Activated CD4-positive, alpha-beta T cell treated with anti-CD3 and anti-CD28 coated beads for 24 hours (primary cell): ENCODE results near the gene MBOAT7.
A peak's percentile ranks its signal among the peaks of the same experiment; 100 is the strongest.
"Not testable (repeated sequence)": the region's sequence is repeated elsewhere in the genome, so short reads cannot be mapped to it uniquely, and the experiment has no call there.

Experiments used
- DNase-seq, 2 donors: peaks; one replicate each; pipeline ENCODE4 v3.0.0-alpha.2; 2020; ENCODE audit warnings: low read depth in 2 of 2

Gene MBOAT7

GRCh38 chr19:54189145-54189734 lies at the start of gene MBOAT7:
Gene MBOAT7, minus strand, starts transcription at chr19:54189580. Its CDS starts 1,072 bp downstream, at chr19:54188508.
- no peak for DNase-seq

- no peak for DNase-seq
Observed at GRCh38 chr19:54233941-54234340, 44.6 kb upstream of the MBOAT7 start.

- peak; percentile 80 to 85 for DNase-seq
Observed at GRCh38 chr19:54231077-54231931, 41.9 kb upstream of the MBOAT7 start.

GRCh38 chr19:54230031-54230430 lies 40.7 kb upstream of the MBOAT7 start:
- DNase-seq: no peak

GRCh38 chr19:54229146-54229545 lies 39.8 kb upstream of the MBOAT7 start:
- DNase-seq: no peak

GRCh38 chr19:54224619-54225018 lies 35.2 kb upstream of the MBOAT7 start:
- DNase-seq: not testable (repeated sequence)

- not testable (repeated sequence) for DNase-seq
Observed at GRCh38 chr19:54223937-54224281, 34.5 kb upstream of the MBOAT7 start.

- not testable (repeated sequence) for DNase-seq
Observed at GRCh38 chr19:54223277-54223936, 34.0 kb upstream of the MBOAT7 start.

- DNase-seq: not testable (repeated sequence)
Observed at GRCh38 chr19:54222474-54223276, 33.3 kb upstream of the MBOAT7 start, which contains the start of gene LILRB3. Gene LILRB3, minus strand, starts transcription at chr19:54223007. Its CDS starts 31 bp downstream, at chr19:54222976.

GRCh38 chr19:54221947-54222346 lies 32.6 kb upstream of the MBOAT7 start:
- not testable (repeated sequence) for DNase-seq

GRCh38 chr19:54219702-54220101 lies 30.3 kb upstream of the MBOAT7 start:
- DNase-seq: not testable (repeated sequence)

GRCh38 chr19:54218960-54219661 lies 29.7 kb upstream of the MBOAT7 start:
- no peak for DNase-seq

GRCh38 chr19:54218259-54218658 lies 28.9 kb upstream of the MBOAT7 start:
- DNase-seq: no peak

GRCh38 chr19:54217517-54218247 lies 28.3 kb upstream of the MBOAT7 start:
- not testable (repeated sequence) for DNase-seq

- no peak for DNase-seq
Observed at GRCh38 chr19:54216869-54217268, 27.5 kb upstream of the MBOAT7 start.

GRCh38 chr19:54214734-54215133 lies 25.4 kb upstream of the MBOAT7 start:
- DNase-seq: not testable (repeated sequence)

- DNase-seq: not testable (repeated sequence)
Observed at GRCh38 chr19:54214217-54214616, 24.8 kb upstream of the MBOAT7 start.

- no peak for DNase-seq
Observed at GRCh38 chr19:54211235-54211634, 21.9 kb upstream of the MBOAT7 start.

- DNase-seq: no peak
Observed at GRCh38 chr19:54209811-54210494, 20.6 kb upstream of the MBOAT7 start.
